ENCODE measurements around the gene LAIR2.

The LAIR2 gene

GRCh38 chr19:54536956-54537355 lies 34.3 kb downstream of the LAIR2 start:
- DNase-seq = no peak

- DNase-seq = no peak
Measured at GRCh38 chr19:54541712-54542111, 39.1 kb downstream of the LAIR2 start.

GRCh38 chr19:54548806-54549205 lies 46.2 kb downstream of the LAIR2 start:
- no peak for DNase-seq

- DNase-seq = no peak
Measured at GRCh38 chr19:54549224-54549623, 46.6 kb downstream of the LAIR2 start.

- DNase-seq = no peak
Measured at GRCh38 chr19:54551293-54551692, 48.7 kb downstream of the LAIR2 start.

- no peak for DNase-seq
Measured at GRCh38 chr19:54551950-54552912, 49.6 kb downstream of the LAIR2 start.

GRCh38 chr19:54552913-54553310 lies 50.3 kb downstream of the LAIR2 start:
- no peak for DNase-seq

GRCh38 chr19:54554006-54554405 lies 51.4 kb downstream of the LAIR2 start:
- DNase-seq = no peak

- no peak for DNase-seq
Measured at GRCh38 chr19:54554896-54555295, 52.3 kb downstream of the LAIR2 start.

- no peak for DNase-seq
Measured at GRCh38 chr19:54556194-54556593, 53.6 kb downstream of the LAIR2 start.

- DNase-seq = no peak
Measured at GRCh38 chr19:54558339-54558738, 55.7 kb downstream of the LAIR2 start.

All from activated CD4-positive, alpha-beta T cell treated with anti-CD3 and anti-CD28 coated beads, Interleukin-2, amount 50 U/mL, for 48 hours (primary cell).